Smooth muscle cell of the brain vasculature (primary cell): ENCODE results near the gene EMID1.
"Not testable (repeated sequence)": the region's sequence is repeated elsewhere in the genome, so short reads cannot be mapped to it uniquely, and the experiment has no call there.

ENCODE experiments used
- DNase-seq: peaks from one replicate; pipeline ENCODE4 v3.0.0-alpha.2; 2012; ENCODE audit warnings: low read depth, low spot score

The EMID1 gene

DNA sequence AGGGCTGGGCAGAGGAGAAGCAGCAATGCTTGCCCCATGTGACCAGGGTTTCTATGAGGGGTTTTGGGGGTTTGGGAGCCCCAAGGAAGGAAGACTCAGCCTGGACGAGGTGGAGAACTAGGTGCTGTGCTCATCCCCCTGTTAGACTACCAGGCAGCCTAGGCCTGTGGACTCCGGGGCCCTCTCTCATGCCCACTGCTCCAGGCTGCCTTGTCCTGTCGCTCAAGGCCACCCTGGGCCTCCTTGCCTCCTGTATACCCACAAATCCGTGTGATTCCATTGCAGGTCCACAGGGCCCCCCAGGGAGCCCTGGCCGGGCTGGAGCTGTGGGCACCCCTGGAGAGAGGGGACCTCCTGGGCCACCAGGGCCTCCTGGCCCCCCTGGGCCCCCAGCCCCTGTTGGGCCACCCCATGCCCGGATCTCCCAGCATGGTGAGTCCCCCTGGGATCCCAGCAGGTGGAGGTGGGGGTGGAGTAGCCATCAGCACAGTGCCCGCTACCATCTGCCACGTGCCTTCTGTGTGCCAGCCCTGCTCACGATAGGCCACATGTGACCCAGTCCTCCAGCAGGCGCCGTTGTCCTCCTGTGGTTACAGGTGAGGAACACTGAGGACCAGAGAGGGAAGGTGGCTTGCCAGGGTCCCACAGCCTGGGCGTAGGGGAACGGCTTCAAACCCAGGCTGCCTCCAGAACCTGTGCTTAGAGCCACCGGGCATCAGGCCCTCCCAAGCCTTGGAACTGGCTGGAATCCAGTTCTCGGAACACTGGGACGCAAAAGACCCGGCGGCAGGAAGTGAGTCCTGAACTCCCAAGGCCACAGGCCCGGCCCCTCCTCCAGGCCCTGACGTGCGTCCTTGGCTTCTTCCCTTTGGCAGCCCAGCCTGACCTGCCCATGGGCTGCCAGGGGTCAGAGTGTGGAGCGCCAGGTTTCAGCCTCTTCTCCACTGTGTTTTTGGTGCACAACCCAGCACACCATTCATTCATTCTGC is 26.6 kb downstream of the EMID1 start:
- no peak for DNase-seq

- DNase-seq = no peak
Measured at GRCh38 chr22:29233277-29233877, 27.7 kb downstream of the EMID1 start.

- DNase-seq = not testable (repeated sequence)
Measured at GRCh38 chr22:29240481-29240880, 34.8 kb downstream of the EMID1 start.

- no peak for DNase-seq
Measured at GRCh38 chr22:29243874-29244446, 38.3 kb downstream of the EMID1 start.

- DNase-seq = no peak
Measured at GRCh38 chr22:29244785-29245625, 39.3 kb downstream of the EMID1 start.

DNA sequence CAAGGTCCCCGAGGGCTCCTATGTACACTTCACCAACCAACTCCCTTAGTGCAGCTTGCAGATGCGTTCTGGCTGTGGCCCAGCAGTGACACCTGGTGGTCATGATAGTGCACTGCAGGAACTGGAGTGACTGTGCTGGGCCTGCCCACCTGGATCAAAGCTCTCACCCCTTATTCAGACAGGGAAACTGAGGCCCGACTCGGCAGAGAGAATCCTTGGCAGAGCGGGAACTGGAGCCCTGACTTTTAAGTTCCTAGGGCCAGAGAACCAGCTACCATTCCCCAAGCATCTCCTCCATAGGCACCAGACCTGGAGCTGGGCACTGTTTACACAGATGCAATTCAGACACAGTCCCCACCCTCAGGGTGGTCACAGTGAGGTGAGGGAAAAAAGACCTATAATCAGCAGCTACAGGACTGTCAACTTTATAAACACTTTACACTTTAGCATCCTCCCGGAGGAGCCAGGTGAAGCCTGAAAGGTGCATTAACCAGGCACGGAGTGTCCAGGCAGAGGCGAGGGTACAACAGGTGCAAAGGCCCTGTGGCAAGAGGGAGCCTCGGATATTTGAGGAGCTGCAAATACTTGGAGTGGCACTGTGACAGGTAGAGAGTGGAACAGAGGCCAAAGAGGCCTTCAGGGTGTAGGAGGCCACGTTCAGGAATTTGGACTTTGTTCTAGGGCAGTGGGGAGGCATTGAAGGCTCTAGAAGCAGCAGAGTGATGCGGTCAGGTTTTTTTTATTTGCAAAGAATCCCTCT is 40.1 kb downstream of the EMID1 start:
- no peak for DNase-seq

DNA sequence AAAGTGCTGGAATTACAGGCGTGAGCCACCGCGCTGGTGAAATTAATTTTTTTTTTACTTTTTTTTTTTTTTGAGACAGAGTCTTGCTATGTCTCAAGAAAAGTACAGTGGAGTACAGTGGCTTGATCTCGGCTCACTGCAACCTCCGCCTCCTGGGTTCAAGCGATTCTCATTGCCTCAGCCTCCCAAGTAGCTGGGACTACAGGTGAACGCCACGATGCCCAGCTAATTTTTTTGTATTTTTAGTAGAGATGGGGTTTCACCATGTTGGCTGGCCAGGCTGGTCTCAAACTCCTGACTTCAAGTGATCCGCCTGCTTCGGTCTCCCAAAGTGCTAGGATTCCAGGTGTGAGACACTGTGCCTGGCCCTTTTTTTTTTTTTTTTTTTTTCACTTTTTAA is 42.2 kb downstream of the EMID1 start:
- DNase-seq = not testable (repeated sequence)

GRCh38 chr22:29251265-29251664 is 45.6 kb downstream of the EMID1 start:
- DNase-seq = no peak

GRCh38 chr22:29251981-29252911 is 46.5 kb downstream of the EMID1 start:
- DNase-seq = no peak

GRCh38 chr22:29253561-29254285 is 48.0 kb downstream of the EMID1 start:
- no peak for DNase-seq

- no peak for DNase-seq
Measured at GRCh38 chr22:29254286-29254660, 48.6 kb downstream of the EMID1 start.

DNA sequence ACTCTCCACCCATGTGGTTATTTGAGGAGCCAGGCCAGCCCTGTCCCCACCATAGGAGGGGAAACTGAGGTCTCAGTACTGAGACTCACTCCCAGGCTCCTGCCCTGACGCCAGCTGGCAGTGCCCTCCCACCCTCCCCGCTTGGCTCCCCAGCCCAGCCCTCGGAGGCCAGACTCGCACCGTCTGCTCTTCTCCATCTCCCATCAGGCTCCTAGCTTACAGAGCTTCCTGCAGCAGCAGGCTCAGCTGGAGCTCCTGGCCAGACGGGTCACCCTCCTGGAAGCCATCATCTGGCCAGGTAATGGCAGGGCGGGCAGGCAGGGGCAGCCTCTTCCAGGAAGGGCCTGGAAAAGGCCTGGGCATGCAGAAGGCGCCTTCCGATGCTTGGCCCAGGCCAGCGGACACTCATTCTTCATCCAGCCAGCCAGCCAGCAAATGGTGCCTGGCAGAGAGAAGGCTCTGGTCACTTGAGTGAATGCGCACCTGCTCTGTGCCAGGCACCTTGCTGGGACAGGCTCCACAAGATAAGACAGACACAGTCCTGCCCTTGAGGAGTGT is 49.4 kb downstream of the EMID1 start:
- no peak for DNase-seq

DNA sequence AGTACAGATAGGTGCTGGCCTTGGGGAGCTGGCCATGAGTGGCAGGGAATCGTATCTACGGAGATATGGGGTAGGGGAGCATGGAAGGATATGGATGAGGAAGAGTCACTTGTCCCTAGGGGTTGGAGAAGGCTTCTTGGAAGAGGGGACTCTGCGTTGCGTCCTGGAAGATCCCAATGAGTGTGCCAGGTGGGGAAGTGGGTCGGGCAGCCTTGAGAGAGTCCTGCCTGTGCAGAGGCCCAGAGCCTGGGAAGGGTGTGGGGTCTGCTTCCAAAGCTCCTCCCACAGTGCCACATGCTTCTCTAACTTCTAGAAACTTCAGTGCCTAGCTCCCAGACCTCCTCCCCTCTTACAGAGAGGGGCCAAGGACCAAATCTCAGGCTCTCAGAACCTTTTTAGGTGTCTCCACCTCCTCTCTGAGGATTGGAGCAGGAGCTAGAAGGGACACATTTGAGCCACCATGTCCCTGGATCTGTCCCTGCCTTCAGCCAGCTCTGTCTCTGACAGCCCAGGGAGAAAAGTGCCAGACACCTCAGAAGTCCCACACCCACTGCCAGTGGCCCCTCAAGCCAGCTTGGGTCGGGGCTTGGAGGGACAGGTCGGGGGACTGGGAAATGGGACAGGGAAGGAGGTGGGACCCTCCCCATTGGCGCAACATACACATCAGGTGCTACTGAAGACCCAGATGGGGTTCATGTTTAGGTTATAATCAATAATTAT is 51.1 kb downstream of the EMID1 start:
- no peak for DNase-seq

- DNase-seq = no peak
Measured at GRCh38 chr22:29257751-29258181, 52.1 kb downstream of the EMID1 start.

DNA sequence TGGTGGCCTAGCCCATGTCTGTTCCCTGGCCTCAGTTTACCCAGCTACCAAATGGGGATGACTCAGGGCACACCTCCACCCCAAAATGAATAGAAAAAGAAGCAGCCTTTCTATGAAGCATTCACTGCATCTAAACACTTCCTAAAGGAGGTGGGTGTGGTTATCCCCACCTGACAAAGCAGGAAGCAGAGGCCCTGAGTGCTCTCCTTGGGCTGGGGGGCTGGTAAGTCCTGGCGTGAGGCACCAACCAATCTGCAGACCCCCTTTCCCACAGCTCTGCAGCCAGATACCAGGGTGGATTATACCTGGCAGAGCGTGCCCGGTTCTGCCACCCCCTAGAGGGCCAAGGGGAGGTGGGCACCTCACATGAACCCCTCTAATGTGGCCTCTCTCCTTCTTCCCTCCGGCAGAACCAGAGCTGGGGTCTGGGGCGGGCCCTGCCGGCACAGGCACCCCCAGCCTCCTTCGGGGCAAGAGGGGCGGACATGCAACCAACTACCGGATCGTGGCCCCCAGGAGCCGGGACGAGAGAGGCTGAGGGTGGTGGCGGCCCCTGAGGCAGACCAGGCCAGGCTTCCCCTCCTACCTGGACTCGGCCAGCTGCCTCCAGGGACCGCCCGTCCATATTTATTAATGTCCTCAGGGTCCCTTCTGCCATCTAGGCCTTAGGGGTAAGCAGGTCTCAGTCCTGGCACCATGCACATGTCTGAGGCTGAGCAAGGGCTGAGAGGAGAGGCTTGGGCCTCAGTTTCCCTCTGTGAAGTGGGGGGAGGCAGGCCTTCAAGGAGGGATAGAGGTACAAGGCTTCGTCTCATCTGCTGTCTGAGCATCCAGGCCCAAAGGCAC is 52.9 kb downstream of the EMID1 start:
- DNase-seq = no peak

GRCh38 chr22:29259253-29259899 is 53.7 kb downstream of the EMID1 start:
- no peak for DNase-seq
